Adrenal gland (tissue), 12 donors: ENCODE results near the gene OSBPL10. TPM values are rescaled to one million over a fixed set of nuclear protein-coding genes. Genes with fewer than 3 reads are reported as not detected.

Experiments used
- DNase-seq, 7 donors: peaks; one replicate each; pipeline ENCODE4 v3.0.0-alpha.2; 2019 to 2020
- H3K27ac ChIP-seq, 5 donors: fragments of 200-600 bp; sonication (generic) in 4 of 5; 1 replicate in 3 of 5; 2 replicates in 2 of 5; pipeline versions ENCODE4 v1.5.1 to v1.8.0; 2016 to 2020; ENCODE audit warnings: mild to moderate bottlenecking in 1 of 5
- H3K27me3 ChIP-seq: fragments of 200-600 bp; 2 replicates; pipeline ENCODE4 v1.8.0; 2021
- H3K36me3 ChIP-seq, 2 donors: fragments of 200-600 bp; replicated peaks in 1 of 2; 1 replicate in 1 of 2; 2 replicates in 1 of 2; pipeline versions ENCODE4 v1.5.1 to v1.8.0; 2018 to 2022
- H3K4me1 ChIP-seq, 2 donors: fragments of 200-600 bp; replicated peaks in 1 of 2; 1 replicate in 1 of 2; 2 replicates in 1 of 2; pipeline versions ENCODE4 v1.5.1 to v1.8.0; 2018 to 2021
- H3K4me3 ChIP-seq, 4 donors: fragments of 200-600 bp; sonication (generic) in 3 of 4; one replicate each; pipeline ENCODE4 v1.5.1; 2016 to 2018
- H3K9me3 ChIP-seq, 3 donors: fragments of 200-600 bp; sonication (generic) in 1 of 3; replicated peaks in 1 of 3; 1 replicate in 2 of 3; 2 replicates in 1 of 3; pipeline versions ENCODE4 v1.5.1 to v1.8.0; 2016 to 2021
- CTCF ChIP-seq, 6 experiments: fragments of 450-650 bp in 4 of 6; fragments of 200-600 bp in 2 of 6; sonication (generic) in 1 of 6; IDR thresholded peaks; 1 replicate in 5 of 6; 2 replicates in 1 of 6; pipeline versions ENCODE4 v1.5.1 to v1.8.0; 2016 to 2021; ENCODE audit warnings: antibody characterized with exemption in 6 of 6, mild to moderate bottlenecking in 2 of 6, moderate library complexity in 1 of 6
- POLR2A ChIP-seq, 2 donors: fragments of 450-650 bp; IDR thresholded peaks; one replicate each; pipeline ENCODE4 v1.6.1; 2017; ENCODE audit warnings: antibody characterized with exemption in 2 of 2, mild to moderate bottlenecking in 2 of 2, moderate library complexity in 1 of 2
- WGBS, 4 donors: extraction: QIAGEN DNeasy Blood & Tissue Kit in 2 of 4; methylation state at CpG; one replicate each; pipeline versions ENCODE4 v1.1.5 to v1.1.7; 2013 to 2017; 5-methylcytosine and 5-hydroxymethylcytosine counted together
- intact Hi-C, 2 donors: fragments of 100-400 bp; cut with DNase I; formaldehyde crosslinking; loops; one replicate each; pipeline versions ENCODE4 v1.14.1 to v1.15.0; 2022 to 2023
- polyA plus RNA-seq, 3 donors: library from polyadenylated mRNA; stranded (reverse); fragments of 200-250 nt in 2 of 3; fragments of 350-450 nt in 1 of 3; fragmentation: Illumina TruSeq in 1 of 3; extraction: RNeasy Lipid Tissue Mini Kit (QIAGEN cat#74804) in 1 of 3; gene quantifications; one replicate each; pipeline ENCODE4 v1.2.3, GENCODE V29; 2013 to 2014
- total RNA-seq, 9 donors: library from RNA; depleted of rRNA in 4 of 9; stranded (reverse); fragments of >200 nt in 4 of 9; fragments of 120-200 nt in 1 of 9; fragmentation: NEBNext Ultra II Directional in 1 of 9; extraction: Animal tissue kit (Norgen Biotek cat#: 25700) in 1 of 9; gene quantifications; one replicate each; pipeline versions ENCODE4 v1.1.0 to v1.2.4, GENCODE V29; 2013 to 2023
- donor health status: healthy with polysubstance abuse.
- donor health status: Bipolar disorder and iron deficiency.
- donor health status: DM: yes; HTN: yes; CAD: no.
- donor health status: DM: no; HTN: no; CAD: no.
- donor health status: DM: no; HTN: no; CAD: no.
- donor health status: DM: yes; HTN: yes; CAD: no.

Gene OSBPL10
- total and polyA plus RNA-seq, 12 donors = 2.0 to 55.6 (median 9.4) TPM

- WGBS, 4 donors = 55 to 74% (median 64%) methylated on average over 2 of the region's 2 CpGs
- Histone ChIP-seq H3K27ac (no peak overlapping the region), H3K27me3 (no peaks in the 10 kb centered on the region), H3K4me3 (no peak overlapping the region), H3K9me3 (no peaks in the 10 kb centered on the region), H3K36me3 (no peaks in the 10 kb centered on the region), H3K4me1 (peaks cover 3 to 41% of the 10 kb centered on the region in 2 donors)
- no peak for DNase-seq
- TF ChIP-seq CTCF (IDR thresholded peaks at IDR 0.05) (no peak), POLR2A (IDR thresholded peaks at IDR 0.05) (no peak)
- intact Hi-C loops = no loop called here
These were observed 18.3 kb downstream of the OSBPL10 start for GRCh38 chr3:31962801-31963205.

- 64 to 72% (median 65%) methylated on average over 4 of the region's 4 CpGs for WGBS, 4 donors
- DNase-seq = peak in 1 of 7 donors; percentile 12
- Histone ChIP-seq H3K4me3 (peak overlapping the region in 1 of 4 donors; percentile 31), H3K27ac (peak overlapping the region in 1 of 5 donors; percentile 85), H3K36me3 (no peaks in the 10 kb centered on the region), H3K27me3 (no peaks in the 10 kb centered on the region), H3K4me1 (peaks cover 3 to 29% of the 10 kb centered on the region in 2 donors), H3K9me3 (no peaks in the 10 kb centered on the region)
- intact Hi-C loops = no loop called here
- TF ChIP-seq CTCF (IDR thresholded peaks at IDR 0.05) (no peak), POLR2A (IDR thresholded peaks at IDR 0.05) (no peak)
These were observed 20.1 kb downstream of the OSBPL10 start for GRCh38 chr3:31960793-31961431.

- Histone ChIP-seq H3K4me3 (peak overlapping the region in 1 of 4 donors; percentile 31), H3K27ac (peak overlapping the region in 3 of 5 donors; percentile 35 to 85 (median 61)), H3K4me1 (peaks cover 3 to 29% of the 10 kb centered on the region in 2 donors), H3K36me3 (no peaks in the 10 kb centered on the region), H3K9me3 (no peaks in the 10 kb centered on the region), H3K27me3 (no peaks in the 10 kb centered on the region)
- intact Hi-C loops = no loop called here
- TF ChIP-seq POLR2A (IDR thresholded peaks at IDR 0.05) (peak in 1 of 2 donors; percentile 10), CTCF (IDR thresholded peaks at IDR 0.05) (no peak)
- 44 to 61% (median 54%) methylated on average over 7 of the region's 7 CpGs for WGBS, 4 donors
- no peak for DNase-seq
These were observed 20.9 kb downstream of the OSBPL10 start for GRCh38 chr3:31959951-31960792.

- H3K4me3 ChIP-seq = peak overlapping the region in 1 of 4 donors; percentile 31
- TF ChIP-seq POLR2A (IDR thresholded peaks at IDR 0.05) (no peak), CTCF (IDR thresholded peaks at IDR 0.05) (no peak)
- no peaks in the 10 kb centered on the region for H3K36me3 ChIP-seq
- no peaks in the 10 kb centered on the region for H3K9me3 ChIP-seq
- peaks cover 3 to 29% of the 10 kb centered on the region in 2 donors for H3K4me1 ChIP-seq
- no peak for DNase-seq
- 58 to 87% (median 80%) methylated on average over 2 of the region's 2 CpGs for WGBS, 4 donors
- H3K27me3 ChIP-seq = no peaks in the 10 kb centered on the region
- intact Hi-C loops = no loop called here
- peak overlapping the region in 3 of 5 donors; percentile 3 to 85 (median 61) for H3K27ac ChIP-seq
These were observed 21.8 kb downstream of the OSBPL10 start for GRCh38 chr3:31959251-31959650.
